HUES6 (cell line): ENCODE data around the gene HCFC1.

Experiments
- H3K27ac ChIP-seq: 2 replicates; pipeline ENCODE4 v1.7.0; 2013; ENCODE audit warnings: low read depth, mild to moderate bottlenecking, low read length, inconsistent platforms
- H3K27me3 ChIP-seq: 2 replicates; pipeline ENCODE4 v1.6.1; 2013; ENCODE audit warnings: low read length; ENCODE audit not compliant: control insufficient read depth, insufficient read depth
- H3K36me3 ChIP-seq: 2 replicates; pipeline ENCODE4 v1.6.1; 2013; ENCODE audit warnings: low read length; ENCODE audit not compliant: control insufficient read depth, insufficient read depth
- H3K4me1 ChIP-seq: 2 replicates; pipeline ENCODE4 v1.6.1; 2013; ENCODE audit warnings: low read length; ENCODE audit not compliant: control insufficient read depth, insufficient read depth
- H3K4me3 ChIP-seq: 2 replicates; pipeline ENCODE4 v1.5.1; 2013; ENCODE audit warnings: low read depth, low read length
- H3K9ac ChIP-seq: one replicate; pipeline ENCODE4 v1.6.1; 2013; ENCODE audit warnings: mild to moderate bottlenecking, low read length
- H3K9me3 ChIP-seq: 2 replicates; pipeline ENCODE4 v1.6.1; 2013; ENCODE audit warnings: low read depth, low read length; ENCODE audit not compliant: control insufficient read depth, insufficient read depth

The HCFC1 gene

GRCh38 chrX:153972368-153973126 lies 929 bp upstream of the HCFC1 start, which contains the start of gene TMEM187:
TSS of gene TMEM187 (plus strand) at chrX:153972754. CDS start at chrX:153982063, 9,309 bp downstream.
- Histone ChIP-seq H3K9me3 (no peaks in the 10 kb centered on the region), H3K27ac (peak within 1 kb of the TSS; percentile 99), H3K36me3 (peaks cover 6% of the 10 kb centered on the region; the same call in 1 of the 2 replicates), H3K4me1 (peaks cover 36% of the 10 kb centered on the region), H3K9ac (peak within 1 kb of the TSS; percentile 98), H3K27me3 (no peaks in the 10 kb centered on the region), H3K4me3 (peak within 1 kb of the TSS; percentile 81)

GRCh38 chrX:153971124-153971449 lies 531 bp downstream of the HCFC1 start:
- Histone ChIP-seq H3K27ac (peak overlapping the region; percentile 99), H3K9me3 (no peaks in the 10 kb centered on the region), H3K4me3 (peak overlapping the region; percentile 81), H3K4me1 (peaks cover 50% of the 10 kb centered on the region), H3K36me3 (peaks cover 15% of the 10 kb centered on the region), H3K9ac (peak overlapping the region; percentile 98), H3K27me3 (no peaks in the 10 kb centered on the region)

GRCh38 chrX:153970357-153971123 lies 1.1 kb downstream of the HCFC1 start:
- H3K4me3 ChIP-seq: peak overlapping the region; percentile 81
- H3K4me1 ChIP-seq: peaks cover 51% of the 10 kb centered on the region
- peak overlapping the region; percentile 99 for H3K27ac ChIP-seq
- no peaks in the 10 kb centered on the region for H3K9me3 ChIP-seq
- H3K36me3 ChIP-seq: peaks cover 15% of the 10 kb centered on the region
- H3K27me3 ChIP-seq: no peaks in the 10 kb centered on the region
- H3K9ac ChIP-seq: peak overlapping the region; percentile 98

GRCh38 chrX:153969904-153970356 lies 1.7 kb downstream of the HCFC1 start:
- peak overlapping the region; percentile 81 for H3K4me3 ChIP-seq
- H3K27ac ChIP-seq: no peak overlapping the region
- H3K9me3 ChIP-seq: no peaks in the 10 kb centered on the region
- peaks cover 15% of the 10 kb centered on the region for H3K36me3 ChIP-seq
- H3K9ac ChIP-seq: peak overlapping the region; percentile 70
- H3K4me1 ChIP-seq: peaks cover 51% of the 10 kb centered on the region
- no peaks in the 10 kb centered on the region for H3K27me3 ChIP-seq

- peaks cover 47% of the 10 kb centered on the region for H3K4me1 ChIP-seq
- no peaks in the 10 kb centered on the region for H3K9me3 ChIP-seq
- no peaks in the 10 kb centered on the region for H3K27me3 ChIP-seq
- peaks cover 17% of the 10 kb centered on the region for H3K36me3 ChIP-seq
- peak overlapping the region; percentile 81 for H3K4me3 ChIP-seq
- H3K9ac ChIP-seq: peak overlapping the region; percentile 70
- no peak overlapping the region for H3K27ac ChIP-seq
Observed at GRCh38 chrX:153969125-153969903, 2.3 kb downstream of the HCFC1 start.

GRCh38 chrX:153968754-153969124 lies 2.9 kb downstream of the HCFC1 start:
- Histone ChIP-seq H3K9ac (peak overlapping the region; percentile 70), H3K36me3 (peaks cover 23% of the 10 kb centered on the region), H3K27ac (no peak overlapping the region), H3K4me3 (peak overlapping the region; percentile 81), H3K27me3 (no peaks in the 10 kb centered on the region), H3K4me1 (peaks cover 41% of the 10 kb centered on the region), H3K9me3 (no peaks in the 10 kb centered on the region)

GRCh38 chrX:153968255-153968654 lies 3.4 kb downstream of the HCFC1 start:
- Histone ChIP-seq H3K4me3 (peak overlapping the region; percentile 81), H3K27me3 (no peaks in the 10 kb centered on the region), H3K27ac (no peak overlapping the region), H3K9me3 (no peaks in the 10 kb centered on the region), H3K36me3 (peaks cover 28% of the 10 kb centered on the region), H3K9ac (peak overlapping the region; percentile 9), H3K4me1 (peaks cover 37% of the 10 kb centered on the region)

GRCh38 chrX:153967536-153968224 lies 3.9 kb downstream of the HCFC1 start:
- no peak overlapping the region for H3K27ac ChIP-seq
- H3K9me3 ChIP-seq: no peaks in the 10 kb centered on the region
- peaks cover 34% of the 10 kb centered on the region for H3K36me3 ChIP-seq
- H3K9ac ChIP-seq: peak overlapping the region; percentile 3
- peaks cover 36% of the 10 kb centered on the region for H3K4me1 ChIP-seq
- H3K27me3 ChIP-seq: no peaks in the 10 kb centered on the region
- peak overlapping the region; percentile 81; the same call in 1 of the 2 replicates for H3K4me3 ChIP-seq

- H3K27me3 ChIP-seq: no peaks in the 10 kb centered on the region
- peak overlapping the region; percentile 3 for H3K9ac ChIP-seq
- no peaks in the 10 kb centered on the region for H3K9me3 ChIP-seq
- peak overlapping the region; percentile 13; the same call in 1 of the 2 replicates for H3K27ac ChIP-seq
- H3K4me3 ChIP-seq: no peak overlapping the region
- peaks cover 41% of the 10 kb centered on the region for H3K36me3 ChIP-seq
- H3K4me1 ChIP-seq: peaks cover 36% of the 10 kb centered on the region
Observed at GRCh38 chrX:153966841-153967535, 4.6 kb downstream of the HCFC1 start.

GRCh38 chrX:153966283-153966688 lies 5.3 kb downstream of the HCFC1 start:
- peak overlapping the region; percentile 13; the same call in 1 of the 2 replicates for H3K27ac ChIP-seq

More at GRCh38 chrX:153966283-153966688, 5.3 kb downstream of the HCFC1 start:
- Histone ChIP-seq H3K9me3 (no peaks in the 10 kb centered on the region), H3K4me1 (peaks cover 36% of the 10 kb centered on the region), H3K4me3 (no peak overlapping the region), H3K9ac (no peak overlapping the region), H3K36me3 (peaks cover 48% of the 10 kb centered on the region), H3K27me3 (no peaks in the 10 kb centered on the region)
